DMS 273 (cell line): ENCODE data around the gene LRRC18.
A peak's percentile ranks its signal among the peaks of the same experiment; 100 is the strongest.

Experiments
- DNase-seq: peaks from one replicate; lab custom pipeline; 2025; ENCODE audit not compliant: unreplicated experiment; lab: John Stamatoyannopoulos, UW

LRRC18 gene

DNA sequence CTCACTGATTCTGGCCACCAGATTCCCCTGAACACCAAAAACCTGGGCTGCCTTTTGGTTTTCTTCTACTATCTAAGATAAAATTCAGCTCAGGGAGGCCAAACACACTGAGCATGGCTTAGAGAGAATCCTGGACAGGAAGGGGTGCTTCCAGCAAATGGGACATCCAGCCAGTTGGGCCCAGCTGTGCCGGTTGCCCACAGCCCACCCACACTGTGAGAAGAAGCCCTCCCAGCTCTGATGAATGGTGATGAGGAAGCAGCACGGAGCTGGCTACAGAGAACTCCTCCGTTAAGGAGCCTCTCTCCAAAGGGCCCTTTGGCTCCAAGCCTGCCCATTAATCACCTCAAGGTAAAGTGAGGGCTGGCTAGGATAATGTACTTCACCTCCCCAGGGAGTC lies 15.9 kb downstream of the LRRC18 start:
- DNase-seq, result no peak

DNA sequence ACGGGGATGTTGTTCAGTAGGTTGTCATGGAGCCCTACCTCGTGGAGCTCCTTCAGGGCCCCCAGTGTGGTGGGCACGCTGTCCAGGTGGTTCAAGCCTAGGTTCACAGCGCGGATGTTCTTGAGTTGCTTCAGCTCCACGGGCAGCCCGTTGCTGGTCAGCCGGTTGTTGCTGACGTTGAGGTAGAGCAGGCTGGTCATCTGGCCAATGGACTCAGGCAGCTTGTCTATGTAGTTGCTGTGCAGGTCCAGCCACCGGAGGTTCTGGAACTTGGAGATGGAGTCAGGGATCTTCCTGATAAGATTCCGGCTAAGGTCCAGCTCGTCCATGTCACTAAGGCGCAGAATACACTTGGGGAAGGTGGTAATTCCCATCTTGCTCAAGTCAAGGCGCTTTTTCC lies 26.0 kb downstream of the LRRC18 start:
- no peak for DNase-seq

DNA sequence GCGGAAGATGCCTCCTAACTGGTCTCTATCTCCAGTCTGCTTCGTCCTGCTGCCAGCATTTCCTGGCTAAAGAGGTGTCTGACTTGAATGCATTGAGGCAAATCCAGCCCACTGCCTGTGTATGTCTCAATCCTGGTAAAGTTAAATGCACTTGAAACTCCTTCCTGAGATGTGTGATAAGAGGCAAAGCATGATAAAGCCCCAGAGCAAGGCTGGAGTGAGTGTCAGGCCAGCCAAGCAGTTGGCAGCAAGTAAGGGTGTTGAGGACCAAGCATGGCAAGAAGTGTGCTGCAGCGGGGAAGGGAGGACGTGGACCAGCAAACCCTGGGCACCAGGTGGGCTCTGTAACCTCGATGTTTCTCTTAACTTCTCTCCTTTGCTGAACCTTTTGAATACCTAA lies 29.1 kb downstream of the LRRC18 start:
- no peak for DNase-seq

DNA sequence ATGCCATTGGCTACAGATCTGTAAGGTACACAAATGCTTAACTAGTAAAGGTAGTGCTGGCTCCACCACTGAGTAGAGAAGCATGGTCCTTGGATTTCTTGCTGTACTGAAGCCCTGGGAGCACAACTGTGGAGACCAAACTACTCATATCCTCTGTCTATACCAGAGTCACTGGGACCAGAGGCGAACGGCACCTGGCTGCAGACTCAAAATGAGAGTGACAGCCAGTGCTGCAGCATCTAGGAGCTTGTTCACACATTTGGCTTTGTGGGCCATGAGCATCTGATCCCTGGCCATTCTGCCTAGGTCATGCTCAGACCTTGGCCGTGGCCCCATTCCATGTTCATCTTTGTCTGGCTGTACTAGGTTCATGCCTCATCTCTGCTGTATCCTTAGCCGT lies 31.9 kb downstream of the LRRC18 start:
- DNase-seq, result no peak

DNA sequence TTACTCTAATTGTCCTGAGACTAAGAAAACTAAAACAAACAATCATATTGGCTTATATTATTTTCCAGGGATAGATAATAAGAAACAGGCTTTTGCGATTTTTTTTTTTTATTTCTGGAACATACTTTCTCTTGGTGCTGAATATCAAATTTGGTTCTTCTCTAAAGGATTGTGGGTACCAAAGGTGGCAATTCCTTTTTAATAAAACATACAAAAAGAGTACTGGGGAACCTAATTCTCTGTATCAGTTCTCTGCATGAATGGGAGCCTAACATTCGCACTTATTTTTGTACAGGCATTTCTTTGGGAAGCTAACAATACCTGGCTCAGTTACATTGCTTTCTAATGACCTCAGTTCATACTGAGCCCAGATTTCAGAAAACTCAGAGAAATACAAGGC lies 32.8 kb downstream of the LRRC18 start:
- no peak for DNase-seq

DNA sequence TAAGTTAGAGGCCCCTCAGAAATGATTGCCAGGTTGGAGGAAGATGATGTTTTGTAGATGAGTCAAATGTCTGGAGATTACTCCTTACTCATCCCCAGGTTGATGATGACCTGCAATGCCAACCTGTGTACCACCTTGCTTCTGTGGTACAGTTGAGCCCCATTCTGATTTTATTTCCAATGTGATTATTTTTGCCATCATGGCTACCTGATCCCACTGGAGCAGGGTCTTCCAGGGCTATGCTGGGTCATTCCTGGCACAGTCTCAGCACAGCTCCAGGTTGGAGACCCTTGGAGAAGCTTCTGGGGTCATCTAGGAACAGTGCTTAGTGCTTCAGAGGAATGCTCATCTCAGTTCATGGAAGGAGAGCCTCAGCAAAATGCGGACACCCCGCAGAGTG lies 34.3 kb downstream of the LRRC18 start:
- DNase-seq, result no peak

DNA sequence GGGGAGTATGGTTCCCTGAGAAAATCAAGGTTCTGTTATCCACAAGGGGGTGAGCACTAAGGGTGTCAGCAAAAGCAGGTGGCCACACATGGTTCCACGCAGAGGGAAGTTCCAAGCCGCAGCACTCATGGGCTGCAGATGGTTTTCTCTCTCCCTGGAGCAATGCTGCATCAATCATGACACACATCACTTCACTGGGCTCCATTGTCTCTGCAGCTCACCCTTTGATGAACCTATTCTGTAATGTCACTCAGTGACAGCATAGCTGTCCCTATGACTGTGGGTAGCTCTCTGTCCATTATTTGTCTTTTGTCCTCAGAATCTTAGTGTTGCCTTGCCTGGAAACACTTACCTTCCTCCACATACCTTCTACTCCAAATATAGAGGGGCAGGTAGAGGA lies 34.8 kb downstream of the LRRC18 start:
- DNase-seq, result no peak

DNA sequence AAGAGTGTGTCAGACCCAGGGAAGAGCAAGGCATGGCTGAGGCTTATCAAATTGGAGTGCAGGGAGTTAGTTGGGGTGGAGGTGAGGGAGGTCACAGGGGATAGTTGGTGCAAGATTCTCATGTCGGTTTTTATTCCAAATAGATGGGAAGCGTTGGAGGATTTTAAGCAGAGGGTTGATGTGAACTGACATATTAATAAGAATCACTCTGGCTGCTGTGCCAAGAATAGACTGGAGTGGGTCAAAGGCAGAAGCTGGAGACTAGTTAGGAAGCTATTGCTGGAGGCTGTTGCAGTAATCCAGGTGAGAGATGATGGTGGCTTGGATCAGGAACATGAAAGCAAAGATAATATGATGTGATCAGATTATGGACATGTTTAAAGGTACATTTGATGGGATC lies 36.5 kb downstream of the LRRC18 start:
- no peak for DNase-seq

DNA sequence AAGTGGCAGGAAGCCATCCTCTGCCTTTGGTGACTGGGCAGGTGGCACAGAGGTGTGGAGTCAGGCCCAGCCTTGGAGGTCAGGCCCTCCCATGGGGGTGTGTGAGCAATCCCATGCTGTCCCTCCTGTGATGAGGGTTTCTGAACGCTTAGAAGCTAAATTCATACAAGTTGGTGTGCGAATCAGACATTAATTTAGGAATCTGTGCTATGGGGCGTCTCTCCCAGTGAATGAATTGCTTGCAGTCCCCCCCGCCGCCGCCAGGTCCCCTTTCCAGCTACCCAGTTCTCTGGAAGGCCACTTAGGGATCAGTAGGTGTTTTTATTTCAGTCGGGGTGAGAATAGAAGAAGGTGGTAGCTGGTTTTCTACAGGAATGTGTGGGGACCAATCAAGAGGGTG lies 37.5 kb downstream of the LRRC18 start:
- DNase-seq, result no peak

DNA sequence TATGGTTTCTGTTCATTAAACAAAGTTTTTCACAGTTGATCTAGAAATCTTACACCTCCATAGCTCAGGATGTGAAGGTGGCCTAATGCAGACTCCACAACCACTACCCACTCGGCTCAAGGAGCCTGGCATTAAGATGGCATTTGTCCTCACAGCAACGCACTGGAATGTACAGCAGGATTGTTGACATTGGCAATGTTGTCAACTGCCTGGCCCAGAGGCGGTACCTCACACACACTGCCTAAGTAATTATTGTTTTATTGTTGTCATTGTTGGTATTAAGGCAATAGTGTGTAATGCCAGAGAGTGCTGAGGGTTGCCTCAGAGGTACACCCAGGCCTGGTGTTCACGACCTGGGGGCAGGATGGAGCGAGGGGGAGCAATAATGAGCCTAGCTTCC lies 38.3 kb downstream of the LRRC18 start:
- DNase-seq, result no peak

DNA sequence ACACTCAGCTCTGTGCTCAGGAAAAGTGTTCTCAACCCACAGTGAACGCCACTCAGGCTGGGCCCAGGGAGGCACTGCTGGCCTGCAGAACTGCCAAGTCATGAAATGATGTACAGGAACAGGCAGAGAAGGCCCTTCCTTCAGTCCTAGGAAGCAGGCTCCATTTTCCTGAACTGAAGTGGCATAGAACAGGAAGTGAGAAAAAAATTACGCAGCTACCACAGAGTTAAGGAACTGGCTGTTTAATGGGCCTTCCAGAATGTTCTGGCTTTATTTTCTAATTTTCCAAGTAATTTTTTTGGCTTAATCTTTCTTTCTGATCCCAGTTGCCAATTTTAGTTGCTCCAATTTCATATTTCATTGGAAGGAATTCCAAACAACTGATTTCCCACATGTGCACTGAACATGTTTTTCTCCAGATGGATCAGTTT lies 39.3 kb downstream of the LRRC18 start:
- DNase-seq, result no peak

DNA sequence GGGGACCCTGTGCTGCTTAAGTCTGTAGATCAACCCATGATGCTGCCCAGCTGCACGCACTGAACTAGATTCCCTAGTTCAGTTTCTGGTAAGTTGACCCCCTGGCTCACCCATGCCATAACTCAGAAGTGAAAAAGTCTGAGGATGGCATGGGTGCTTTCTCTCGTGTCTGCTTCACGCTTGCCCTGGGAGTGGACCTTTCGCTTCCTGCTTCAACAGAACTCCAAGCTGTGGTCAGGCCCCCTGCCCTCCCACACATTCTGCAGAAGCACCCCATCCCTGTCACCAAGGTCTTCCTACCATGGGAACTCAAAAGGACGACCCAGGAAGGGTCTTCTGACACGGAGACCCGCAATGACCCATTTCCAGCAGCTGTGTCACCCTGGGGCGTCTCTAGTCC lies 39.9 kb downstream of the LRRC18 start:
- DNase-seq, result no peak

DNA sequence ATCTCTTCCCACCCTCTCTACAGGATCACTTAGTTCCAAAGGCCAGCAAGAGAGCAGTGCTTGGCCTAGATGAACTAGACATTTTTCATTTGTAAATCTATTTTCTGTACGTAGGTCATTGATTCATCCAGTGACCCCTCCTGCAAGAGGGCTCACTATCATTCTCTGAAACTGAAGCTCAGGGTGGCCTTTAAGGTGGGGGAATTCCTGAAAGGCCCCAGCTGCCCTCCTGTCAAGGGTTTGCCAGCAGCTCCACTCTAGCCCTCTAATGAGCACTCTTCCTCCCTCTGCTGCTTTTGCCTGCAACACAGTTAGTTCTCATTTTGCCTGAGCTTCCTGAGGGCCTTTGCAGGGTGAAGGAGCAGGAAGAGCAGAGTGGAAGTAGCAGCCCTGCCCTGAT lies 41.2 kb downstream of the LRRC18 start:
- no peak for DNase-seq

DNA sequence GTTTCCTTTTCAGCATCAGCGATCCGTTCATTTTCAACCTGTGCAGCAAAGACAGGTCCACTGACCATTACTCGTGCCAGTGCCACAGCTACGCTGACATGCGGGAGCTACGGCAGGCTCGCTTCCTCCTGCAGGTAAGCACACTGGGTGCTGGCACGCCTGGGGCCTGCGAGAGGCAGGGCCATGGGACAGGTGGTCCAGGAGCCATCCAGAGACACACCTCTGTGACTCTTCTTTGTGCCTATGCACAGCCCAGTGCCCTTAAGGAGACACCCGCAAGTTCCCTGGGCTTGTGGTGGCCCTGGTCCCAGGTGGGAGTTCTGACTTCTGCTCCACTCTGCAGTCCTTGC lies 42.2 kb downstream of the LRRC18 start:
- DNase-seq, result no peak

DNA sequence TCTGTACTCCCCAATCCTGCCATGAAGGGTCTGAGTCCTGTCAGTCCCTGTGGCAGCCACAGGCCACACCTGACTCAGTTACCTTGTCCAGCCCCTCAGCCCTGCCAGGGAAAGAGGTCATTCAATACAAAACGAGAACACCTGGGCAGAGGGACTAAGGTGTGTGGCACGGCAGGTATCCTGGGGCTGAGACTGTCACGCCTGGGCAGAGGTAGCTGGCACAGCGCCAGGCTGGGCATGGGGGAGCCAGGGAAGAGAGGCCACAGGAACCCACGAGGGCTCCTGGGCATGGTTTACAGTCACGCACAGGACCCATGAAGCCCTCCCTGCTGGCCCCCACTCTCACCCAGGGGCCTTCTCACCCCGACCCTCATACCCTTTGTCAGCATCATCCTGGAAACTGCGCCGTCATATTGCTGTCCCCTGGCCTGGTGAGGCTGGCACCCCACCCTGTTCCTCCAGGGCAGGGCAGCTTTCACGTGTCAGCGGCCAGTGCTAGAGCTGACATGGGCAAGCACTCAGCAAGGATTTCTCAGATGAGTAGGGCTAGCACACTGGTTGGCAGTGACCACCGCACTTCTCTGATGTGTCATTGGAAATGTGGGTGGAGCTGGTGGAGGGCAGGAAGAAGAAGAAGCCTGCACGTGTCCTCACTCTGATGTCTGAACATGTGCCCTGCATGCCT lies 42.7 kb downstream of the LRRC18 start:
- DNase-seq, result no peak

DNA sequence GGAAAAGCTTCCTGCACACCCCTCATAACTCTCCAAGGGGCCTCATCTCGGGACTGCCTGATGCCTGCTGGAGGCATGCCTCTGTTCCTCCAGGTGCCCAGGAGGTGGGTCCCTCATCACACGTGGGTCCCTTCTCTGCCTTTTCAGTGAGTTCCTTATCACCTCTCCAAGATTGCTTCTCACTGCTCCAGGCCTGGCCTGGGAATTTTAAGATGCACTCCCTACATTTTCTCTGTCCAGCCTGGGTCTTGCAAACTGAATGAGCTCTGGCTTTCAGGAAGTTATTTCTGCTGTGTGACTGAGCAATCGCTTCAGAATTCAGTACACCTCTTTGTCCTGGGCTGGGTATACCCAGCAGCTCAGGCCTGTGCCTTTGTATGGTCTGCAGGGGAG lies 43.8 kb downstream of the LRRC18 start:
- no peak for DNase-seq

DNA sequence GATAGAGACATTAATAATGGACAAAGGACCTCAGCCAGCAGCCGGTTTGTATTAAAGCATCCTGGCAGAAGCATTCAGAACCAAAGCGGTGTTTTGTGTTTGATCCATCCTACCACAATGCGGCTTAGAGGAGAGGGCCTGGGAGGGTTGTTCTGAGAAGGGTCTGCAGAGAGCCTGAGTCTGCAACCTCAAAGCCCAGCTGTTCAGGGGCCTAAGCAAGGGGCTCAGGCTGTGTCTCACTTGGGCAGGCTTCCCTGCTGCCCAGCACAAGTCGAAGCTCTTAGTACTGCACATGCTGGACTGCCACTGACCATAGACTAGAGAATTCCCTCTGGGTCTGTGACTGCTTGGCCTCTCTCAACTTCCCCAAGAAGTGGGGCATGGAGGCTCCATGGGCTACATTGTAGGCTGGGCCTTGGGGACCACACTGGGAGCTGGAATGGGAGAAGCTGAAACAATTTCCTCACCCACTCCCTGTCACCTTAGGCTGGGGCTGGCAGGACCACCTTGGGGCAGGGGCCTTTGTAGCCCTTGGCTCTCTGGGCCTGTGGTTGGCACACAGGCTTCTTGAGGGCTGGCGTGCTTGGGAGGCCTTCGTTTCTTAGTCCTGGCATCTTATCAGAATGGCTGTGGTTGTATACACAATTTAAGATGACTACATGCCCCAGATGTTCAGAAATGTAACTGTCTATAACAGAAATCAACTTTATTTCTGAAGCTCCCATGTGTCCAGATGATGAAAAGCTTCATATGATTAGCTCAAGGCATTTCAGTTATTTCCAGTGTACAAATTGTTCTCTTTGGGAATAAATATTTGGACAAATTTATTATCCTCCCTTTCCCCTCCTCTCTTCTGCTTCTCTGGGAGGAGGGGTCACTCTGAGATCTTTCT lies 44.5 kb downstream of the LRRC18 start:
- DNase-seq, result no peak

DNA sequence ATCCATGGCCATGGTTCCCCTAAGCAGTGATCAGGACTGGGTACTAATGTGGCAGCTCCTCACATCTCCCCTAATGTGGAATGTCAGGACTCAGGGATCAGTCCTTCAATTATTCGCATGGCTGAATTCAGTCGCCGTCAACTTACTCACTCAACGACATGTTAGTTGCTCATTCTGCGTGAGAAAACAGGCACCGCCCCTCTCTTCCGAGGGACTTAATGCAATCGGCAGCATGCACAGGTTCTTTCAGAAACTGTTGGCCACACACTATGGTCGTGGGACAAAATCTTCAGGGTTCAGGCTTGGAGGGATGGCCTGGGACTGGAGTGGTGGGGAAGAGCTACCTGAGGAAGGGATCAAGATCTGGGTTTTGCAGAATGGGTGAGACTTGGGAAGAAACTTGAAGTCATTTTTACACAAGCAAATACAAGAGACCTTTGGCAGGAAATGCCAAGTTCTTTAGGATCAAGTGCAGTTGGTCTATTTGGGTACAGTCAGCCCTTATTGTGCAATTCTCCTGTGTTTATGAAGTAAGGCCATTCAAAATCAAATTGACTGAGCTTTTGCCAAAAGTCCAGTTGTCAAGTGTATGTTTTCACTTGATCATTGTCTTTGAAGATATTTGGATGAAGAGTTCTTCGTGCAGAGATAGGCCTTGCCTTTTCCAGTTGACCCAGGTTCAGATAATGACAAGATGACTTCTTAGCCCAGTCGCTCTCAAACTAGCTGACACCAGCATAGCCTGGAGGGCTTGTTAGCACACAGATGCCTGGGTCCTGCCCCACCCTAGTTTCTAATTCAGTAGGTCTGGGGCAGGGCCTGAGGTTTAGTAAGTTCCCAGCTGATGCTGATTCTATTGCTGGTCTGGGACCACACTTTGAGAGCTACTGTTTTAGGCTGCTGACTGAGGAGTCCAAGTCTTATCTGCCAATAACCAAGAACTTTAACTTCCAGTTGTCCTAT lies 48.5 kb downstream of the LRRC18 start:
- no peak for DNase-seq

DNA sequence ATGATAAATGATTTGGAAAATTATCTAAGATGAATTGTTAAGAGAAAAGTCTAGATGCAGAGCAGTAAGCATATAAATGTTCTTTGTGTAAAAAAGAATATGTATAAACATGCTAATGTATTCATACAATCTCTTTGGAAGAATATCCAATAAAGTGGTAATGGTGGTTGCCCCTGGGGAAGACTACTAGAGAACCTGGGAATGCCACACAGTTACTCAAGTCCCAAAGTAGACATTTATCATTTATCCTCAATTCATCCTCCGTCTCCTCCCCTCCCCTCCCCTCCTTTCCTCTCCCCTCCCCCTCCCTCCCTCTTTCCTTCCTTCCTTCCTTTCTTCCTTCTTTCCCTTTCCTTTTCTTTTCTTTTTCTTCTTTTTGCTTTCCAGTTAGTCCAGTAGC lies 51.7 kb downstream of the LRRC18 start:
- no peak for DNase-seq

DNA sequence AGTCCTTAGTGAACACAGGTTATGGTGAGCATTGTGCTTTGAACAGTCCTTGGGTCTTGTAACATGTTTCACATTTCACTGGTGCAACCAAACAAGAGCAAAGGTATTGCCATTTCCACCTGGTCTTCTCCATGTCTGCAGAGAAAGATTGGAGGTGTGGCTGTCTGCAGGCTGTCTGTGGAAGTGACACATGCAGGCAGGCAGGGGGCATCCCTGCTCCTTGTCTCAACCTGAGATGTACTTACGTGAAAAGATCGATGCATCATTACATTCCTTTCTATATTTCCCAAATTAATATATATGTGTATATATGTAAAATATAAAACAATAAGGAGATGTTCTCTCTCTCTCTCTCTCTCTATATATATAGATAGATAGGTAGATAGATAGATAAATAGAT lies 54.3 kb downstream of the LRRC18 start:
- peak; percentile 30 for DNase-seq

DNA sequence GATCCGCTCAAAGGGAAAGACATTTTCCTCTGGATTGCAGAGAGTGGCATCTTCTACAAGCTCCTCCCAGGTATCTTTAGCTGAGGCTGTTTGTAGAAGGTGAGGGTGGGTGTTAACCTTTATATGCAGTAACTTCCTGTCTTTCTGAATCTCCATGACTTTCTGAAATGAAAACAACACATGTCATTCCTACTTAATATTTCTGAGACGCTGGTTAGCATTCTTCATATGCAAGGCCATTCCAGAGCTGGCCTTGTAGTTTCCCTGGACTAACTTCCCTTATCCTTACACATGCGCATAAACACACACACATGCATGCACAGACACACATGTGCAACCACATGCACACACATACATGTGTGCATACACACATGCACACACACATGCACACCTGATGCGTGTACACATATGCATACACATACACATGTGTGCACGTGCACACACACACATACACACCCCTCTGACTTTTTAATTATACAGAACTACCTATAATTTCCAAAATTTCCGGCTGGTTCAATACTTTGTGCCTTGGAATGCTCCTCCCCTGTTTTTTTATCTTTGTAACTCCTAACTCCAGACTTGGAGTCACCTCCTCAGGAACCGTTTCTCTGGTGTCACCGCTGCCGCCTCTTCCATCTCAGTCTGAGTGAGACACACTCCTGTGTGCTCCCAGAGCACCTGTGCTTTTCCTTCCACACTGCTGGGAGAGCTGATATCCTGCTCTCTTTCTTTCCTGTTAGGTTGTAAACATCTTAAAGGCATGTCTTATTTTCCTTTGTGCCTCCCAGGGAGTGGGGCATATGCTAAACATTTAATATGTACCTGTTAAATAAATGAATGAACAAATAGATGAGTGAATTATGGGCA lies 55.2 kb downstream of the LRRC18 start:
- no peak for DNase-seq
